ENCODE data around the gene FKRP.
A peak's percentile ranks its signal among the peaks of the same experiment; 100 is the strongest.

Gene FKRP

DNA sequence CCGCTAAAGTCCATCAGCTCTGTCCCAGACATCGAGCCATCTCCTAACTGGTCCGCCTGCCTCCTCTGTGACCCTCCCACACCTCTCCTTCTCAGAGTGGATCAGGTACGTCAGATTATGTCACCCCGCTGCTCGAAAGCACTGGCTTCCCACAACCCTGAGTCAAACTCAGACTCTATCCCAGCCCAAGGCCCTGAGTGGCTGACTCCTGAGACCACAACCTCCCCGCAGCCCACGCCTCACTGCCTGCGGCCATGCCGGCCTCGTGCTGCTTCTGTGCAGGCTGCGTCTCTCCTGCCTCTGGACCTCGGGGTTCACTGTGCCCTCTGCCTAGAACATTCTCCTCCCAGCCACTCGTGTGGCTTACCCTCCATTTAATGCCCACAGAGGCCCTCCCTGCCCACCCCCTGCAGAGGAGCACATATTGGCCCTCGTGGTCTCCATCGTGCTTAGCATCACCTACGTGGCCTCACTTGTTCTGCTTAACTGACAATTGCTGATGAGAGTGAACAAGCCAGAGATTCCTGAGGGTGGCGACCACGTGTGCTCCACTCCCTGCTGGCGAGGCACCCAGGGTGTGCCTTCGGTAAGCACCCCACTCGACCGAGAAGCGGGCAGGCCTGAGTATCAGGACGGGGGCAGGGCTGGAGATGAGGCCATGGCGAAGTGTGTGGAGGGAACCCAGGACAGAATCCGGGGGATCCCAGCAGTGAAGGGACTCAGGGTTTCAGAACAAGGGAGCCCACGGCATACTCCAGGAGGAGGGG lies 13.5 kb upstream of the FKRP start:
- no peak for DNase-seq

DNA sequence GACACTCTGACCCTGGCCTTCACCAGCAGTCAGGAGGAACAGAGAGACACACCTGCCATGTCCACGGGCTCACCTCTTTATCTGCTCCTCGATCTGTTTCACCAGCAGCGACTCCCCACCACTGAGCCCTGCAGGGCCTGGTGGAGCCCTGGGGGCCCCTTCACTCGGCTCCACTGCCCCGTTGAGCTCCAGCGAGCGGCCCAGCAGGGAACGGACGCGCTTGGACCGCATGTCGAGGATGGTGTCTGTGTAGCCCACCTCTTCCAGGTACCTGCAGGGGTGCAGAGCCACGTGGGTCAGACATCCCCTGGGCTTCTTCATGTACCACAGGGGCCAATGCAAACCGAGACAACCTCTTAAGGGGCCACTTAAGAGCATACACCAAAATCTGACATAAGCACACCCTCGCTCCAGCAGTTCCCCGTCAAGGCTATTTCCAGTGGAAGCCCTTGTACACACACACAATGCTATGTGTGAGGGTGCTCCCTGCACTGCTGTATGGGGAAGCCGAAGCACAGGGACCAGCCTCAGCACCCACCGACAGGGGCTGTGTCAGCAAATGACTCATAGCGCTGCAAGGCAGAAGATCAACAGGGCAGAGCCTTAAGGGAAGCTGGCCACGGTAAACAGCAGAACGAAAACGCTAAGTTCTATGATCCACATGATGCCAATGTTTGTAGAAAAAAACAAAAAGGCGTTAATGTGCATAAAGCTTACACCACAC lies 12.7 kb upstream of the FKRP start:
- DNase-seq, result no peak

DNA sequence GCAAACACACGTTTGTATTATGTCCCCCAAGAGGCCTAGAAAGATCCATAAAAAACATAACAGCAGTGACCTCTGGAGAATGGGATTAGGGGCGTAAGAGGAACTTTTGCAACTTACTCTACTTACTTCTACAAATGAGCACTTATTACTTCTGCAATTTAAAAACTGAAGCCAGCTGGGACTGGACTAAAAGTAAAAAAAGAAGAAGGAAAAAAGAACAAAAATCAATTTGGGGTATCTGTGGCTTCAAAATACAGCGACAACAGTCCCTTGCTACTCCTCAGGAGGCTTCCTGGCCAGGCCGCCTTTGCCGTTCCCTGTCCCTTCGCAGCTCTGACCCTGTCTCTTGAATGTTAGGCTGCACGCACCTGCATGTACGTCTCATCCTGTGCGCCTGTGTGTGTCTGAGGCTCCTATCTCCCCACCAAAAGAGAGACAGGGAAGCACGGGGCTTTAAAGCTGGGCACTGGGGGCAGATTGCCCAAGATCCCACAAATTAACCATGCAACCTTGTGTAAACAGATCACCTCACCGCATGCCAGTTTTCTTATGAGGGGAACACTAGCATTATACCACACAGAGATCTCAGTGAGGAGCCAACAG lies 12.1 kb upstream of the FKRP start:
- DNase-seq, result no peak

GRCh38 chr19:46736531-46737297 lies 9.1 kb upstream of the FKRP start:
- DNase-seq, result no peak

DNA sequence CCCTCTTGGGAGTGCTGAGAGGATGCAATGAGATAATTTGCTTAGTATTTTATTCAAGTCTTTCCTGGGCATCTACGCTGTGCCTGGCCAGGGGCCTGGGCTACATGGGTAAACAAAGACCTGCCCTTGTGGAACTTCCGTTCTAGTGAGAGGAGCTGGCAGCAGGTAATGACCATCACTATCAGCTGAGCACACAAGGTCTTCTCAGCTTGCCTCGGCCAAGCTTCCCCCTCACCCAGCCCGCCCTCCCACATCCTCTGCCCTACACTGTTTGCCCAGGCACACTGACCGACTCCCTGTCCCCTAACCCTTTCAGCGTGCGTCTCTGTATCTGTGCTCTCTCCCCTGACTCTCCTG lies 8.6 kb upstream of the FKRP start:
- no peak for DNase-seq

- no peak for DNase-seq
These were observed 8.1 kb upstream of the FKRP start for GRCh38 chr19:46737761-46738171.

GRCh38 chr19:46739290-46739771 lies 6.5 kb upstream of the FKRP start:
- peak; percentile 59 for DNase-seq

DNA sequence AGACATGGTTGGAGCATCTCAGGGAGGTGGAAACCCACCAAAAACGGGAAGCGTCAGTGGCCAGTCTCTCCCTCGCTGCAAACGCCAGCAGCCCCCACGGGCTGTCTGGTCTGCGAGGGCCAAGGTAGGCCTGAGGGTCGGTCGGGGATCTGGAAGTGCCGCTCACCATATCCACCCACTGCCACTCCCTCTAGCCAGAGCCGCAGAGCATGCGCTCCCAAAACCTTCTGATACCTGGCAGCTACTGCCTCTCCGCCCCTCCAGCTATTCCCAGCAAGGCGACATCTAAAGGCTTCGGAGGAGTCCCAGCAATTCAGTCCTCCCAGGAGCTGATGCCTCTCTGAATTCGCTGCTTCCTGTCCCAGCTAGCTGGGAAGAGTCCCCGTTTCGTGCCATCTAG lies 4.4 kb upstream of the FKRP start:
- no peak for DNase-seq

DNA sequence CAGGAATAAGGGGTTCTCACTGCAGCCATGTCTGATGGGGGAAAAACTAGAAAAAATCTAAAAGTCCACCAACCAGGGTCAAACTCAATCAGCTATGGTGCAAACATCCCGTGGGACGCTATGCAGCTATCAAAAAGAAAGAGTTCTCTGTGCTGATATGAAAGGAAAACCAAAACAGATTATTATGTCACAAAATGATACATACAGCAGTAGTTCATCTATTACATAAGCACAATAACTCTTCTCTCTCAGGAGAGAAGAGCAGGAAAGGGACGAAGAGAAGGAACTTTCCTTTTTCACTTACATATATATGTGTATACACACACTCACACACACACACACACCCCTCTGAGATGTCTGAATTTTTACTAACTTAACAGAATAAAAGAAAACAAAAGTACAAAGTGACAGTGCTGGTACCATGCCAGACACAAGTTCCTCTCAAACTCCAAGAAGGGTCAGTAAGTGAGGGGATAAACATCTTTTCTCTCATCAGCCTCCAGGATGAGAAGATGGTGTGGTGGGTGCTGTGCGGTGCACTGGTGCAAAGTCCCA lies 2.9 kb upstream of the FKRP start:
- no peak for DNase-seq

DNA sequence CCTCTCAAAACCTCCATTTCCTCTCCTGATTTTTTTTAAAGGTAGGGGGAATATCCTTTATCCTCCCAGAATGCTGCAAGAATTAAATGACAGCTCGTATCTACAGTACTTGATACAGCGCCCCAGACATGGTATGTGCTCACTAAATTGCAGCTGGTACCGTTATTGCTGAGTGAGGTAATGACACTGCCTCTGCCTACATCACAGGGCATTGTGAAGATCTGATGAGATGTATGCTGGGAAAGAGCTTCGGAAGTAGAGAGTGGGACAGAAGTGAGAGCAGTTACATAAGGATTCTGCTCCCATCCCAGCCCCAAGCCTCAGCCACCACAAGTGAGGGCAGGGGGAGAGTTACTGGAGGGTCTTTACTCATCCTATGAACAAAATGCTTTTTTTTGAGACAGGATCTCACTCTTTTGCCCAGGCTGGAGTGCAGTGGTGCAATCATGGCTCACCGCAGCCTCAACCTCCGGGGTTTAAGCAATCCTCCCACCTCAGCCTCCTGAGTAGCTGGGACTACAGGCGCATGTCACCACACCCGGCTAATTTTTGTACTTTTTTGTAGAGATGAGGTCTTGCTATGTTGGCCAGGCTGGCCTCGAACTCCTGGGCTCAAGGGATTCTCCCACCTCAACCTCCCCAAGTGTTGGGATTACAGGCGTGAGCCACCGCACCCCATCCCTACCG lies 1.7 kb upstream of the FKRP start:
- no peak for DNase-seq

GRCh38 chr19:46745030-46745429 lies 827 bp upstream of the FKRP start:
- DNase-seq, result no peak

- DNase-seq, result peak; percentile 71
These were observed 612 bp downstream of the FKRP start, which contains the start of gene STRN4 for GRCh38 chr19:46746281-46747057. TSS of gene STRN4 (minus strand) at chr19:46746450. CDS start at chr19:46746430, 20 bp downstream.

DNA sequence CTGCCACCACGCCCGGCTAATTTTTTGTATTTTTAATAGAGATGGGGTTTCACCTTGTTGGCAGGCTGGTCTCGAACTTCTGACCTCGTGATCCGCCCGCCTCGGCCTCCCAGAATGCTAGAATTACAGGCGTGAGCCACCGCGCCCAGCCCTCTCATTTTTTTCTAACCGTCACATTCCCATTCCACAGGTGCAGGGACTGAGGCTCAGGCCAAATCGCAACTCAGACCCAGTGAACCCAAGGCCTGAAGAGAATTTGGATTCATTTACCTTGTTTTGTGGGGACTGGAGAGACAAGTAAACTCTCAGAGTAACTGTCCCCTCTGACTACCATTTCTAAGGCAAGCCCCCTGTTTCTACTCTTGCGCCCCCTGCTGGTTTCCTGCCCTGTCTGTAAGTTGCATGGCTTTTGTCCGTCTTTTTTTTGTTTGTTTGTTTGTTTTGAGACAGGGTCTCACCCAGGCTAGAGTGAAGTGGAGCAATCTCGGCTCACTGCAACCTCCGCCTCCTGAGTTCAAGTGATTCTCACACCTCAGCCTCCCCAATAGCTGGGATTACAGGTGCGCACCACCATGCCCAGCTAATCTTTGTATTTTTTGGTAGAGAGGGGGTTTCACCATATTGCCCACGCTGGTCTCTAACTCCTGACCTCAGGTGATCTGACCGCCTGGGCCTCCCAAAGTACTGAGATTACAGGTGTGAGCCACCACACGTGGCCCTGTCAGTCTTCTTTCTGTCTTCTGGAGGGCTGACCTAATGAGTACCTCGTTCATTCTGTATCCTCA lies 2.7 kb downstream of the FKRP start:
- DNase-seq, result peak; percentile 48

GRCh38 chr19:46753420-46754155 lies 7.7 kb downstream of the FKRP start:
- peak; percentile 42 for DNase-seq

- DNase-seq, result no peak
These were observed 9.4 kb downstream of the FKRP start for GRCh38 chr19:46755077-46755852.

GRCh38 chr19:46755853-46756543 lies 10.1 kb downstream of the FKRP start:
- DNase-seq, result no peak

DNA sequence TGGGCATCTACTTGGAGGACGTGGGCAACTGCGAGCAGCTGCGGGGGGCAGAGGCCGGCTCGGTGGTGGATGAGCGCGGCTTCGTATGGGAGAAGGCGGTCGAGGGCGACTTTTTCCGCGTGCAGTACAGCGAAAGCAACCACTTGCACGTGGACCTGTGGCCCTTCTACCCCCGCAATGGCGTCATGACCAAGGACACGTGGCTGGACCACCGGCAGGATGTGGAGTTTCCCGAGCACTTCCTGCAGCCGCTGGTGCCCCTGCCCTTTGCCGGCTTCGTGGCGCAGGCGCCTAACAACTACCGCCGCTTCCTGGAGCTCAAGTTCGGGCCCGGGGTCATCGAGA lies 10.7 kb downstream of the FKRP start:
- DNase-seq, result peak; percentile 40

- DNase-seq, result no peak
These were observed 13.3 kb downstream of the FKRP start for GRCh38 chr19:46759206-46759605.
